Transverse colon (tissue), 4 donors: Measurements from ENCODE around the gene LACRT.

Experiments used
- POLR2A ChIP-seq: fragments of 450-650 bp; IDR thresholded peaks from one replicate; pipeline ENCODE4 v1.6.1; 2016; ENCODE audit warnings: antibody characterized with exemption, mild to moderate bottlenecking, moderate library complexity
- POLR2AphosphoS5 ChIP-seq, 3 donors: sonication (generic); formaldehyde crosslinking; IDR thresholded peaks; one replicate each; pipeline ENCODE4 v1.6.1; 2016; ENCODE audit warnings: antibody characterized with exemption in 3 of 3
- TF ChIP-seq, protein P1 (sequence below), 5 experiments: fragments of 200-600 bp in 3 of 5; fragments of 450-650 bp in 2 of 5; sonication (generic) in 3 of 5; IDR thresholded peaks; 1 replicate in 2 of 5; 2 replicates in 3 of 5; pipeline ENCODE4 v1.5.1; 2016 to 2017; ENCODE audit warnings: antibody characterized with exemption in 5 of 5, inconsistent platforms in 3 of 5, mild to moderate bottlenecking in 2 of 5, moderate library complexity in 1 of 5

DNA sequence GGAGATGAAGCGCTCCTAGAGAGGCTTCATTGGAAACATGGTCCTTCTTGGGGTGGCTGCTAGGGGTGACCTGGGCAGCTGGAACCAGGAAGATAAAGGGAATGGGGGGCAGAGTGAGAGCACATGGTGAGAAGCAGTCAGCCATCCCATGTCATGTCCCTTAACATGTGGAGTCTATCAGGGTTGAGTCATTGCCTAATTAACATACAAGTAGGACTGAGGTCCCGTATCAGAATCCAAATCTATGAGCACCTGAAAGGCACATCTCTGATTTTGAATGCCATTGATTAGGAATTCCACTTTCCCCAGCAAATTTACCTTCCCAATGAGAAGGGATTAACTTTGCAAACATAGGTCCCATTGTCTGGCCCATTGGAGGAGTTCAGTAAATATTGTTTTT, 25.9 kb downstream of the LACRT start:
- no peak for TF ChIP-seq POLR2A
- TF ChIP-seq POLR2AphosphoS5 (IDR thresholded peaks at IDR 0.05): no peak
- TF ChIP-seq, protein P1, sequence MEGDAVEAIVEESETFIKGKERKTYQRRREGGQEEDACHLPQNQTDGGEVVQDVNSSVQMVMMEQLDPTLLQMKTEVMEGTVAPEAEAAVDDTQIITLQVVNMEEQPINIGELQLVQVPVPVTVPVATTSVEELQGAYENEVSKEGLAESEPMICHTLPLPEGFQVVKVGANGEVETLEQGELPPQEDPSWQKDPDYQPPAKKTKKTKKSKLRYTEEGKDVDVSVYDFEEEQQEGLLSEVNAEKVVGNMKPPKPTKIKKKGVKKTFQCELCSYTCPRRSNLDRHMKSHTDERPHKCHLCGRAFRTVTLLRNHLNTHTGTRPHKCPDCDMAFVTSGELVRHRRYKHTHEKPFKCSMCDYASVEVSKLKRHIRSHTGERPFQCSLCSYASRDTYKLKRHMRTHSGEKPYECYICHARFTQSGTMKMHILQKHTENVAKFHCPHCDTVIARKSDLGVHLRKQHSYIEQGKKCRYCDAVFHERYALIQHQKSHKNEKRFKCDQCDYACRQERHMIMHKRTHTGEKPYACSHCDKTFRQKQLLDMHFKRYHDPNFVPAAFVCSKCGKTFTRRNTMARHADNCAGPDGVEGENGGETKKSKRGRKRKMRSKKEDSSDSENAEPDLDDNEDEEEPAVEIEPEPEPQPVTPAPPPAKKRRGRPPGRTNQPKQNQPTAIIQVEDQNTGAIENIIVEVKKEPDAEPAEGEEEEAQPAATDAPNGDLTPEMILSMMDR (IDR thresholded peaks at IDR 0.05): no peak
